Measurements from ENCODE around the gene SLC34A1.

Gene SLC34A1

DNA sequence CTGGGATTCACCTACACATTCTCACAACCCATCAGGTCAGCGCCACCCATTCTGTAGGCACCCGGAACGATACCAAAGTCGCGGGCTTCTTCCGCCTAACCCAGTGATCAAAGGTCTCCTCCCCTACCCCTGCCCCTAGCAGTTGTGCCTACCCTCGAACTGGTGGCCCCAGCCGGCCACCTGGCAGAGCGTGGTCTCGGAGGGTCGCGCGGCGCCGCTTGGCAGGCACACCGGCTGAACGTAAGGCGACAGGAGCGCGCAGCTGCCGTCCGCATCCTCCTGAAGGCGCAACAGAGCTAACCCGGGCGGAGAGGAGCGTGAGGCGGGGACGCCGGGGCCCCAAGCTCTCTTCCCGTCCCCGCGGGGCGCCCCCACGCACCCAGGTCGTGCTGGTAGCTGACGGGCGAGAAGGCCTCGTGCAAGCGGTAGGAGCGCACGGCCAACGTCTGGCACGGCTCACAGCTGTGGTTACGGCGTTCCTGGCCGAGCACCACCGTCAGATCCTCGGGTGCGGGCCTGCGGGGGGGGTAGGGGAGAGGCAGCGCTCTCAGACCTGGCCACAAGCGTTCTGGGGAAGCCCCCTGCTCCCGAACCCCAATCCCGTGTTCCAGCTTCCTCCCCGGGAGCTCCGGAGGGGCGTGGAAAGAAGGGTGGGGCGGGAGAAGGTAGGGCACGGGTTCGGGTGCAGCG is 19.0 kb downstream of the SLC34A1 start:
- DNase-seq (ENCODE audit: low spot score) = peak; percentile 70
- TF ChIP-seq, protein P1, sequence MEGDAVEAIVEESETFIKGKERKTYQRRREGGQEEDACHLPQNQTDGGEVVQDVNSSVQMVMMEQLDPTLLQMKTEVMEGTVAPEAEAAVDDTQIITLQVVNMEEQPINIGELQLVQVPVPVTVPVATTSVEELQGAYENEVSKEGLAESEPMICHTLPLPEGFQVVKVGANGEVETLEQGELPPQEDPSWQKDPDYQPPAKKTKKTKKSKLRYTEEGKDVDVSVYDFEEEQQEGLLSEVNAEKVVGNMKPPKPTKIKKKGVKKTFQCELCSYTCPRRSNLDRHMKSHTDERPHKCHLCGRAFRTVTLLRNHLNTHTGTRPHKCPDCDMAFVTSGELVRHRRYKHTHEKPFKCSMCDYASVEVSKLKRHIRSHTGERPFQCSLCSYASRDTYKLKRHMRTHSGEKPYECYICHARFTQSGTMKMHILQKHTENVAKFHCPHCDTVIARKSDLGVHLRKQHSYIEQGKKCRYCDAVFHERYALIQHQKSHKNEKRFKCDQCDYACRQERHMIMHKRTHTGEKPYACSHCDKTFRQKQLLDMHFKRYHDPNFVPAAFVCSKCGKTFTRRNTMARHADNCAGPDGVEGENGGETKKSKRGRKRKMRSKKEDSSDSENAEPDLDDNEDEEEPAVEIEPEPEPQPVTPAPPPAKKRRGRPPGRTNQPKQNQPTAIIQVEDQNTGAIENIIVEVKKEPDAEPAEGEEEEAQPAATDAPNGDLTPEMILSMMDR (IDR thresholded peaks at IDR 0.05; ENCODE audit: extremely low read depth, insufficient read depth, missing control alignments) = peak; percentile 3

DNA sequence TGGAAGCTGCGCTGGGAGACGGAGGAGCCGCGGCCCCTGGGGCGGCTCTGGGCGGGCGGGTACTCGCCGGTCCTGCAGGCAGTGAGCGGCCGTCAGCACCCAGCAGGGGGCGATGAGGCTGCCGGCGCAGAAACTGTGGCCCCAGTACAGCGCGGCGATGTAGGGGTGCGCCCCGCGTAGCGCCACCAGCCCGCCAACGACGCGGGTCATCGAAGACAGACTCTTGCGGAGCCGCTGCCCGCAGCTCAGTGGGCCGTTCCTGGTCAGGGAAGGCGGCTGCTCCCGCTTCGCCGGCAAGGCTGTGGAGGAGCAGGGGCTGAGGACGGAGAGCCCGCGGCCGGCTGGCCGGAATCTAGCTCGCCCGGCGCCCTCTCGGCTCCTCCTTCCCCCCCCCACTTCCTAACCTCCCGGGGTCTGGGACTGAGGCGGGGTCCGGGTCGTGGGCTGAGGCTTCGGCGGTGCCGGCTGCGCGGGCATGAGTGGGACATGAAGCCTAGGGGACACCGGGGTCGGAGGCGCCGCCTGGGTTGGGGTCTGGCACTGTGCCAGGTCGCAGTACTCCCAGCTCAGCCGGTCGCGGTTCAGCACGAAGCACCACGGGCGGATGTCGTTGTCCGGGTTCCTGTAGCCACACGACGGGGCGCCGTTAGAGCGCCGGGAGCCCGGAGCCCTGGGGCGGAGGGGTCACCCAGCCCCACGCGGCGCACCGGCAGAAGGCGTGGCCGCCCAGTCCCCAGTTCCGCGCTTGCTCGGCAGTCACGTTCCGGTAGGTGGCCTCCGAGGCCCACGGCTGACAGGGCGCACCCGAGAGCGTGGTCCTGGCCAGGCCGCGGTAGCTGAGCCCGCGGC is 19.8 kb downstream of the SLC34A1 start:
- in situ Hi-C loops (cut with MboI; ENCODE audit: low pct_unique_long_range_greater_than_20kb, low sequenced_read_pairs, unreplicated experiment) = loop anchor here (10.0 kb wide), 1 partner anchor 51 kb away; no protein-coding TSS in a partner anchor
- TF ChIP-seq, protein P1 (IDR thresholded peaks at IDR 0.05; ENCODE audit: extremely low read depth, insufficient read depth, missing control alignments) = peak; percentile 96
- peak; percentile 96 for DNase-seq (ENCODE audit: low spot score)

More for the DNA sequence above, 19.0 kb downstream of the SLC34A1 start:
- in situ Hi-C loops (cut with MboI; ENCODE audit: low pct_unique_long_range_greater_than_20kb, low sequenced_read_pairs, unreplicated experiment) = loop anchor here (10.0 kb wide), 1 partner anchor 52 kb away; no protein-coding TSS in a partner anchor

DNA sequence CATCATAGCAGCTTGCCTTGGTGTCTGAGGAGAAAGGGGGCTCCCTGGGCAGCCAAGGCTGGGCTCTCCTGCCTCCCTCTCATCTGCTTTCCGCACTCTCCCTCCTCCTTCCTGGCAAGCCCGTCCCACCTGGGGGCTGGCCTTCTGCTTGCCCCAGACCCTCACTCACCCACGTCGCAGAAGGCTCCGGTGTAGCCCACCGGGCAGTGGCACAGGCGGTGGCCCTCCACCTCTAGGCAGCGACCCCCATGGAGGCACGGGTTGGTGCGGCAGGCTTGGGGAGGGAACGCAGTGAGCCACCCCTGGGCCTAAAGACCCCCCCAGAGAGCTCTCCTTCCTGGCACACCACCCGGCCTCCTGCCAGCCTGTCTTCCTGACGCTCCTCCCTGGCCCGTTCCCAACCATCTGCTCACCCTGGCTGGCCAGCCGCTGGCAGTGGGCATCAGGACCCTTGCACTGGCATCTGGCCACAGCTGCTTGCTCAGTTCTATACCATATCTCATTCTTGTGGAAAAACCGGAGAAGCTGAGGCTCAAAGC is 20.5 kb downstream of the SLC34A1 start:
- in situ Hi-C loops (cut with MboI; ENCODE audit: low pct_unique_long_range_greater_than_20kb, low sequenced_read_pairs, unreplicated experiment) = loop anchor here (10.0 kb wide), 1 partner anchor 50 kb away; no protein-coding TSS in a partner anchor

DNA sequence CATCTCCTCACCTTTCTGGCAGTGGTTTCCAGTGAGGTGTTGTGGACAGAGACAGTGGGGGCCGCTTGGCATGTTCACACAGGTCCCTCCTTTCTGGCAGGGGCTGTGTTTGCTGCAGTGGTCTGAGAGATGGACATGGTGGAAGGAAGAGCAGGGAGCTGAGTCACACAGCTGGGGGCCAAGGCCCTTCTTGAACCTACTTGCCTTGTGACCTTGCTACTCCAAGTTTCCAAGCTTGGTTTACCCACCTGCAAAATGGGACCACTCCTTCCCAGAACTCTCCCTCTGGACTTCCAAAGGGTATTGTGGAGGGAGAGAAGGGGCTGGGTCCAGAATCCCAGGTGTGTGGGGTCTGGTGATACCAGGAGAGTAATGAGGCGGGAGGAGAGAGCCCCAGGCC is 21.1 kb downstream of the SLC34A1 start:
- TF ChIP-seq, protein P1 (IDR thresholded peaks at IDR 0.05; ENCODE audit: extremely low read depth, insufficient read depth, missing control alignments) = no peak
- no peak for DNase-seq (ENCODE audit: low spot score)
- in situ Hi-C loops (cut with MboI; ENCODE audit: low pct_unique_long_range_greater_than_20kb, low sequenced_read_pairs, unreplicated experiment) = loop anchor here (10.0 kb wide), 1 partner anchor 49 kb away; no protein-coding TSS in a partner anchor

More for the DNA sequence above, 20.5 kb downstream of the SLC34A1 start:
- DNase-seq (ENCODE audit: low spot score) = no peak
- TF ChIP-seq, protein P1 (IDR thresholded peaks at IDR 0.05; ENCODE audit: extremely low read depth, insufficient read depth, missing control alignments) = no peak

DNA sequence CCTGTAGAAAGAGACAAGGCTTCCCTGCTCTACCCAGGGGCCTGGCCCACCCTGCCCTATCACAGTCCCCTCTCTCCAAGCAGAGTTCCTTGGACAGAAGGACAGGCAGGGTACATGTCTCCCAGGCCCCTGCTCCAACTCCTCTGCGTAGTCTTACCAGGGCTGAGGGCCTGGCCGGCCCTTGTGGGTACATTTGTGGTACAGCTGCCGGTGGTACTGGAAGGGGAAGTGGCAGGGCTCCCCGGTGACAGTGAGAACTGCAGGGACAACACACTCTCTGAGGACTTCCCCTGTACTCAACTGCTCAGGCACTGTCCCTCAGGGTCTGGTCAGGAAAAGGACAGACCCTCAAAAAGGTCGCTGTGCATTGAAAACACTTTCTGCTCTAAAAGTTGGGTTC is 21.6 kb downstream of the SLC34A1 start:
- in situ Hi-C loops (cut with MboI; ENCODE audit: low pct_unique_long_range_greater_than_20kb, low sequenced_read_pairs, unreplicated experiment) = loop anchor here (10.0 kb wide), 1 partner anchor 49 kb away; no protein-coding TSS in a partner anchor
- no peak for DNase-seq (ENCODE audit: low spot score)
- TF ChIP-seq, protein P1 (IDR thresholded peaks at IDR 0.05; ENCODE audit: extremely low read depth, insufficient read depth, missing control alignments) = no peak

All from GM13977 (cell line).